Chondrocyte (in vitro differentiated cells): ENCODE measurements around the gene AKAP13. TPM values are rescaled to one million over a fixed set of nuclear protein-coding genes. Genes with fewer than 3 reads are reported as not detected.

ENCODE experiments used
- DNase-seq: peaks from one replicate; pipeline ENCODE4 v3.0.0; 2021; ENCODE audit warnings: mixed read lengths, low spot score
- H3K27ac Mint-ChIP-seq: one replicate; pipeline ENCODE4 v1.8.0; 2021; ENCODE audit warnings: mild to moderate bottlenecking, moderate library complexity, mixed read lengths; ENCODE audit not compliant: unreplicated experiment
- H3K27me3 Mint-ChIP-seq: 2 replicates; pipeline ENCODE4 v1.8.0; 2021; ENCODE audit warnings: low read depth, mixed read lengths
- H3K36me3 Mint-ChIP-seq: 2 replicates; pipeline ENCODE4 v1.8.0; 2021; ENCODE audit warnings: low read depth, mixed read lengths
- H3K4me1 Mint-ChIP-seq: 2 replicates; pipeline ENCODE4 v1.8.0; 2021; ENCODE audit warnings: low read depth, mild to moderate bottlenecking, mixed read lengths
- H3K4me3 Mint-ChIP-seq: one replicate; pipeline ENCODE4 v1.8.0; 2021; ENCODE audit warnings: mild to moderate bottlenecking, moderate library complexity, mixed read lengths; ENCODE audit not compliant: unreplicated experiment
- H3K9me3 Mint-ChIP-seq: 2 replicates; pipeline ENCODE4 v1.8.0; 2021; ENCODE audit warnings: low read depth, mixed read lengths
- CTCF ChIP-seq: fragments of 200-600 bp; sonication (generic); IDR thresholded peaks from 2 replicates; pipeline ENCODE4 v1.5.0; 2021; ENCODE audit warnings: antibody characterized with exemption, mild to moderate bottlenecking, moderate library complexity
- total RNA-seq: library from RNA; stranded (reverse); gene quantifications from 3 replicates; pipeline ENCODE4 v1.2.1, GENCODE V29; 2021

The AKAP13 gene
- total RNA-seq, 1 donor from 2014 or later, result 80.6 TPM

GRCh38 chr15:85356276-85356675, 24.1 kb upstream of the AKAP13 start:
- Mint-ChIP-seq H3K27ac (peak overlapping the region; percentile 45), H3K9me3 (no peaks in the 10 kb centered on the region), H3K4me3 (no peak overlapping the region), H3K27me3 (no peaks in the 10 kb centered on the region), H3K4me1 (peaks cover 33% of the 10 kb centered on the region), H3K36me3 (no peaks in the 10 kb centered on the region)
- no peak for TF ChIP-seq CTCF
- no peak for DNase-seq

GRCh38 chr15:85361323-85361722, 19.1 kb upstream of the AKAP13 start:
- no peak for DNase-seq
- TF ChIP-seq CTCF, result no peak
- peaks cover 22% of the 10 kb centered on the region for H3K4me1 Mint-ChIP-seq
- no peaks in the 10 kb centered on the region for H3K36me3 Mint-ChIP-seq
- H3K4me3 Mint-ChIP-seq, result no peak overlapping the region
- no peaks in the 10 kb centered on the region for H3K27me3 Mint-ChIP-seq
- no peak overlapping the region for H3K27ac Mint-ChIP-seq
- no peaks in the 10 kb centered on the region for H3K9me3 Mint-ChIP-seq

GRCh38 chr15:85362436-85363081, 17.8 kb upstream of the AKAP13 start:
- DNase-seq, result no peak
- Mint-ChIP-seq H3K36me3 (no peaks in the 10 kb centered on the region), H3K4me1 (peaks cover 15% of the 10 kb centered on the region), H3K27ac (no peak overlapping the region), H3K4me3 (no peak overlapping the region), H3K27me3 (no peaks in the 10 kb centered on the region), H3K9me3 (no peaks in the 10 kb centered on the region)
- TF ChIP-seq CTCF, result no peak

- Mint-ChIP-seq H3K9me3 (no peaks in the 10 kb centered on the region), H3K4me3 (no peak overlapping the region), H3K27ac (no peak overlapping the region), H3K36me3 (no peaks in the 10 kb centered on the region), H3K27me3 (no peaks in the 10 kb centered on the region), H3K4me1 (peaks cover 5% of the 10 kb centered on the region)
- TF ChIP-seq CTCF, result no peak
- DNase-seq, result no peak
Measured at GRCh38 chr15:85365980-85366379, 14.4 kb upstream of the AKAP13 start.

- no peaks in the 10 kb centered on the region for H3K27me3 Mint-ChIP-seq
- no peak for TF ChIP-seq CTCF
- H3K4me1 Mint-ChIP-seq, result no peaks in the 10 kb centered on the region
- no peaks in the 10 kb centered on the region for H3K36me3 Mint-ChIP-seq
- no peaks in the 10 kb centered on the region for H3K9me3 Mint-ChIP-seq
- DNase-seq, result no peak
- H3K4me3 Mint-ChIP-seq, result no peak overlapping the region
- H3K27ac Mint-ChIP-seq, result no peak overlapping the region
Measured at GRCh38 chr15:85367741-85368140, 12.7 kb upstream of the AKAP13 start.
